GM19438 (cell line): Measurements from ENCODE around the gene NRXN3.
"Not testable (repeated sequence)": the region's sequence is repeated elsewhere in the genome, so short reads cannot be mapped to it uniquely, and the experiment has no call there.

Experiments used
- ATAC-seq: cut with Tn5 transposase; IDR thresholded peaks from one replicate; pipeline ENCODE4 v1.9.1; 2021; ENCODE audit warnings: low read depth; ENCODE audit not compliant: unreplicated experiment

NRXN3 gene

GRCh38 chr14:79721399-79722084 is 1551.4 kb downstream of the NRXN3 start:
- ATAC-seq: no peak

- no peak for ATAC-seq
Measured at GRCh38 chr14:79724934-79725717, 1555.0 kb downstream of the NRXN3 start.

GRCh38 chr14:79727900-79728299 is 1557.7 kb downstream of the NRXN3 start:
- ATAC-seq: no peak

- ATAC-seq: no peak
Measured at GRCh38 chr14:79728331-79728730, 1558.2 kb downstream of the NRXN3 start.

GRCh38 chr14:79729731-79730130 is 1559.6 kb downstream of the NRXN3 start:
- ATAC-seq: no peak

- no peak for ATAC-seq
Measured at GRCh38 chr14:79730196-79730595, 1560.0 kb downstream of the NRXN3 start.

- no peak for ATAC-seq
Measured at GRCh38 chr14:79730953-79731352, 1560.8 kb downstream of the NRXN3 start.

GRCh38 chr14:79732911-79733655 is 1562.9 kb downstream of the NRXN3 start:
- no peak for ATAC-seq

GRCh38 chr14:79734151-79734550 is 1564.0 kb downstream of the NRXN3 start:
- ATAC-seq: no peak

GRCh38 chr14:79734656-79735055 is 1564.5 kb downstream of the NRXN3 start:
- ATAC-seq: no peak

GRCh38 chr14:79735121-79735520 is 1564.9 kb downstream of the NRXN3 start:
- no peak for ATAC-seq

- no peak for ATAC-seq
Measured at GRCh38 chr14:79740066-79740601, 1570.0 kb downstream of the NRXN3 start.

GRCh38 chr14:79742142-79742541 is 1572.0 kb downstream of the NRXN3 start:
- no peak for ATAC-seq

GRCh38 chr14:79745046-79745445 is 1574.9 kb downstream of the NRXN3 start:
- no peak for ATAC-seq

- ATAC-seq: no peak
Measured at GRCh38 chr14:79749065-79749464, 1578.9 kb downstream of the NRXN3 start.

- ATAC-seq: no peak
Measured at GRCh38 chr14:79758985-79759384, 1588.8 kb downstream of the NRXN3 start.

- no peak for ATAC-seq
Measured at GRCh38 chr14:79764323-79764722, 1594.2 kb downstream of the NRXN3 start.

GRCh38 chr14:79766511-79766910 is 1596.3 kb downstream of the NRXN3 start:
- ATAC-seq: no peak

- no peak for ATAC-seq
Measured at GRCh38 chr14:79767251-79767650, 1597.1 kb downstream of the NRXN3 start.

- not testable (repeated sequence) for ATAC-seq
Measured at GRCh38 chr14:79767721-79768120, 1597.5 kb downstream of the NRXN3 start.

- ATAC-seq: no peak
Measured at GRCh38 chr14:79781882-79782281, 1611.7 kb downstream of the NRXN3 start.
